SU-DHL-6 (cell line): Measurements from ENCODE around the gene ANKZF1.

Experiments
- EZH2phosphoT487 ChIP-seq: fragments of 200-600 bp; sonication (generic), shearing (Covaris generic); conservative IDR thresholded peaks from 2 replicates; pipeline ENCODE4 v1.6.1; 2018; ENCODE audit warnings: mild to moderate bottlenecking, antibody characterized with exemption, low read length, moderate library complexity, mixed read lengths
- TF ChIP-seq, protein P1 (sequence below): fragments of 200-600 bp; sonication (generic); IDR thresholded peaks from one replicate; pipeline ENCODE4 v1.5.1; 2017; ENCODE audit warnings: antibody characterized with exemption, mild to moderate bottlenecking, low read length, moderate library complexity; ENCODE audit not compliant: insufficient read depth, poor library complexity, severe bottlenecking

- TF ChIP-seq, protein P1, sequence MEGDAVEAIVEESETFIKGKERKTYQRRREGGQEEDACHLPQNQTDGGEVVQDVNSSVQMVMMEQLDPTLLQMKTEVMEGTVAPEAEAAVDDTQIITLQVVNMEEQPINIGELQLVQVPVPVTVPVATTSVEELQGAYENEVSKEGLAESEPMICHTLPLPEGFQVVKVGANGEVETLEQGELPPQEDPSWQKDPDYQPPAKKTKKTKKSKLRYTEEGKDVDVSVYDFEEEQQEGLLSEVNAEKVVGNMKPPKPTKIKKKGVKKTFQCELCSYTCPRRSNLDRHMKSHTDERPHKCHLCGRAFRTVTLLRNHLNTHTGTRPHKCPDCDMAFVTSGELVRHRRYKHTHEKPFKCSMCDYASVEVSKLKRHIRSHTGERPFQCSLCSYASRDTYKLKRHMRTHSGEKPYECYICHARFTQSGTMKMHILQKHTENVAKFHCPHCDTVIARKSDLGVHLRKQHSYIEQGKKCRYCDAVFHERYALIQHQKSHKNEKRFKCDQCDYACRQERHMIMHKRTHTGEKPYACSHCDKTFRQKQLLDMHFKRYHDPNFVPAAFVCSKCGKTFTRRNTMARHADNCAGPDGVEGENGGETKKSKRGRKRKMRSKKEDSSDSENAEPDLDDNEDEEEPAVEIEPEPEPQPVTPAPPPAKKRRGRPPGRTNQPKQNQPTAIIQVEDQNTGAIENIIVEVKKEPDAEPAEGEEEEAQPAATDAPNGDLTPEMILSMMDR: no peak
- TF ChIP-seq EZH2phosphoT487: no peak
Observed at GRCh38 chr2:219207134-219207883, 22.3 kb upstream of the ANKZF1 start.
